ENCODE data around the gene TMEM63B. TPM values are rescaled to one million over a fixed set of nuclear protein-coding genes. Genes with fewer than 3 reads are reported as not detected.

The TMEM63B gene
- total RNA-seq, 4 donors from 2014 or later: 11.3 to 32.0 (median 23.9) TPM

DNA sequence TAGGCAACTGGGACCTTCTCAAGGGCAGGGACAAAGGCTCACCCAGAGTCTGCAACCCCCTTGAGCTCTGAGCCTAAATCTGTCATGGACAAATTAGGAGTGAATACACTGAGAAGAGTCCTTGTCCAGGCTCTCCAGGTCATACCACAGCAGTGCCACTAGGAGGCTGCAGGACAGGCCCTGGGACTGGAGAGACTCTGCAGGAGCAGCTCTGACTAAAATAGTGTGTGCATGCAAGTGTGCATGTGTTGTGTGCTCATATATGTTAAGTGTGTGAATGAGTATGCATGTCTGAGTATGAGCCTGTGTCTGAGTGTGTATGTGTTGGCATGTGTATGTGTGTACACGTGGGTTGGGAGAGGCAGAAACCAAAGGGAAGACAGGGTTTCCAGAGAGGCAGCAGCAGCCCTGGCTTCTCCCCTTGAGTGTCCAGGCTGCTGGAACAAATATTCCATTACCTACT is 27.2 kb upstream of the TMEM63B start:
- no peaks in the 10 kb centered on the region for H3K27me3 ChIP-seq
- H3K27ac ChIP-seq: no peak overlapping the region
- no peak for ATAC-seq
- no peak overlapping the region for H3K4me3 ChIP-seq
- H3K9me3 ChIP-seq: no peaks in the 10 kb centered on the region
- H3K4me1 ChIP-seq: peaks cover 0 to 14% (median 4%) of the 10 kb centered on the region in 3 donors
- WGBS, 2 donors (ENCODE audit: low coverage in 1 of 2): 20 to 50% methylated on average over 1 of the region's 1 CpG
- peaks cover 0 to 31% of the 10 kb centered on the region in 2 donors for H3K36me3 ChIP-seq
- TF ChIP-seq POLR2A (IDR thresholded peaks at IDR 0.05): no peak
- peak in 2 of 4 experiments; percentile 34 to 42 for TF ChIP-seq CTCF (IDR thresholded peaks at IDR 0.05)

GRCh38 chr6:44101832-44102231 is 25.5 kb upstream of the TMEM63B start:
- Histone ChIP-seq H3K36me3 (peaks cover 0 to 36% of the 10 kb centered on the region in 2 donors), H3K27me3 (no peaks in the 10 kb centered on the region), H3K4me1 (peaks cover 0 to 24% (median 4%) of the 10 kb centered on the region in 3 donors), H3K9me3 (no peaks in the 10 kb centered on the region), H3K27ac (no peak overlapping the region), H3K4me3 (no peak overlapping the region)
- TF ChIP-seq CTCF (IDR thresholded peaks at IDR 0.05): no peak
- TF ChIP-seq POLR2A (IDR thresholded peaks at IDR 0.05): no peak
- TF ChIP-seq EP300 (IDR thresholded peaks at IDR 0.05): no peak
- no peak for TF ChIP-seq POLR2AphosphoS5 (IDR thresholded peaks at IDR 0.05)
- WGBS, 2 donors (ENCODE audit: low coverage in 1 of 2): 60 to 75% methylated on average over 1 to 4 of the region's 4 CpGs
- no peak for ATAC-seq

DNA sequence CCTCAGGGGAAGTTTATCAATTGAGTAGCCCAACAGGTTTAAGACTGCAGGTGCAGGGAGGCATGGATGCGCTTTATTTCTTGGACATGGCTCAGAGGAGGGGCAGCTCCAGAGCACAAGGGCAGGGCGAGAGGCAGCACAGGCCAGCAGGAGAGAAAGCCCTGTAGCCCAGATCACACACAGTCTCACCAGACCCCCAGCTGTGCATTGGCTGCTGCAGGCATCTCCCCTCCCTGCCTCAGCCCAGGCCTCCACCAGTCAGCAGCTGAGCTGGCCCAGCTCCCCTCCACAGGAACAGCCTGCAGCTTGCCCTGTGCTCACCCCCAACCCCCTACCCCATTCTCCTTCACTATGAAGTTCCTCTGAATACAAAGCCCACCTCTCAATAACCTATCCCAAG is 24.8 kb upstream of the TMEM63B start:
- 100% methylated on average over 1 of the region's 2 CpGs; no CpG with 5 or more reads in 1 of the 2 donors for WGBS, 2 donors (ENCODE audit: low coverage in 1 of 2)
- peaks cover 0 to 24% (median 4%) of the 10 kb centered on the region in 3 donors for H3K4me1 ChIP-seq
- no peak overlapping the region for H3K27ac ChIP-seq
- ATAC-seq: no peak
- TF ChIP-seq EP300 (IDR thresholded peaks at IDR 0.05) (no peak), CTCF (IDR thresholded peaks at IDR 0.05) (no peak), POLR2A (IDR thresholded peaks at IDR 0.05) (no peak), POLR2AphosphoS5 (IDR thresholded peaks at IDR 0.05) (no peak)
- H3K9me3 ChIP-seq: no peaks in the 10 kb centered on the region
- H3K27me3 ChIP-seq: no peaks in the 10 kb centered on the region
- no peak overlapping the region for H3K4me3 ChIP-seq
- peaks cover 0 to 43% of the 10 kb centered on the region in 2 donors for H3K36me3 ChIP-seq

- Histone ChIP-seq H3K27ac (peak overlapping the region in 1 of 4 donors; percentile 41), H3K36me3 (peaks cover 0 to 59% of the 10 kb centered on the region in 2 donors), H3K4me1 (peaks cover 0 to 24% (median 4%) of the 10 kb centered on the region in 3 donors), H3K9me3 (no peaks in the 10 kb centered on the region), H3K27me3 (no peaks in the 10 kb centered on the region), H3K4me3 (no peak overlapping the region)
- ATAC-seq: peak; percentile 75
- WGBS, 2 donors (ENCODE audit: low coverage in 1 of 2): 58 to 92% methylated on average over 2 to 3 of the region's 3 CpGs
- TF ChIP-seq POLR2A (IDR thresholded peaks at IDR 0.05) (no peak), CTCF (IDR thresholded peaks at IDR 0.05) (no peak), EP300 (IDR thresholded peaks at IDR 0.05) (no peak), POLR2AphosphoS5 (IDR thresholded peaks at IDR 0.05) (peak; percentile 57)
Observed at GRCh38 chr6:44104481-44105021, 22.8 kb upstream of the TMEM63B start.

DNA sequence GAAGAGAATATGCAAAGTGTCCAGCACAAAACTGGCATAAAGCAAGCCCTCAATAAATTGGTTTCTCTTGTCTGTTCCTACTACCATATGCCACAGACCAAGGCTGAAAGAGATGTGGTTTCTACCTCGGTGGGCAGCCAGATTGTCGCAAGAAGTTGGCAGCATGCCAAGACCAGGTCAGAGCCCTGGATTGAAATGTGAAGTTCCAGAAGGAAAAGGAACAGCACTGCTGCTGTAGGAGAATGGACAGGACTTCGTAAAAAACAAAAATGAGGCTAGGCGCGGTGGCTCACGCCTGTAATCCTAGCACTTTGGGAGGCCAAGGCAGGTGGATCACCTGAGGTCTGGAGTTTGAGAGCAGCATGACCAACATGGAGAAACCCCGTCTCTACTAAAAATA is 22.2 kb upstream of the TMEM63B start:
- Histone ChIP-seq H3K9me3 (no peaks in the 10 kb centered on the region), H3K27me3 (no peaks in the 10 kb centered on the region), H3K4me3 (no peak overlapping the region), H3K27ac (peak overlapping the region in 2 of 4 donors; percentile 38 to 41), H3K4me1 (peaks cover 0 to 24% (median 4%) of the 10 kb centered on the region in 3 donors), H3K36me3 (peaks cover 0 to 59% of the 10 kb centered on the region in 2 donors)
- no peak for ATAC-seq
- TF ChIP-seq POLR2A (IDR thresholded peaks at IDR 0.05): no peak
- TF ChIP-seq CTCF (IDR thresholded peaks at IDR 0.05): no peak
- TF ChIP-seq POLR2AphosphoS5 (IDR thresholded peaks at IDR 0.05): no peak
- TF ChIP-seq EP300 (IDR thresholded peaks at IDR 0.05): no peak
- WGBS, 2 donors (ENCODE audit: low coverage in 1 of 2): 53 to 96% methylated on average over 4 to 7 of the region's 7 CpGs
